A549 treated with AZD9567 at 1 μM for 4 hours (cell line): ENCODE measurements around the gene TYK2. TPM values are rescaled to one million over a fixed set of nuclear protein-coding genes. Genes with fewer than 3 reads are reported as not detected.

Source experiments
- total RNA-seq: library from RNA; stranded (reverse); fragments of 200-300 nt; extraction: Qiagen RNA extraction; gene quantifications from 5 replicates; pipeline ENCODE4 v1.2.3, GENCODE V29; 2022; ENCODE audit not compliant: insufficient read depth

Gene TYK2
- 27.8 to 50.4 TPM (median 45.6 TPM) in 5 replicates for total RNA-seq

GRCh38 chr19:10380313-10381102, at the start of gene TYK2:
Gene TYK2 (minus strand): TSS chr19:10380572. CDS start chr19:10378406, 2,166 bp downstream.

DNA sequence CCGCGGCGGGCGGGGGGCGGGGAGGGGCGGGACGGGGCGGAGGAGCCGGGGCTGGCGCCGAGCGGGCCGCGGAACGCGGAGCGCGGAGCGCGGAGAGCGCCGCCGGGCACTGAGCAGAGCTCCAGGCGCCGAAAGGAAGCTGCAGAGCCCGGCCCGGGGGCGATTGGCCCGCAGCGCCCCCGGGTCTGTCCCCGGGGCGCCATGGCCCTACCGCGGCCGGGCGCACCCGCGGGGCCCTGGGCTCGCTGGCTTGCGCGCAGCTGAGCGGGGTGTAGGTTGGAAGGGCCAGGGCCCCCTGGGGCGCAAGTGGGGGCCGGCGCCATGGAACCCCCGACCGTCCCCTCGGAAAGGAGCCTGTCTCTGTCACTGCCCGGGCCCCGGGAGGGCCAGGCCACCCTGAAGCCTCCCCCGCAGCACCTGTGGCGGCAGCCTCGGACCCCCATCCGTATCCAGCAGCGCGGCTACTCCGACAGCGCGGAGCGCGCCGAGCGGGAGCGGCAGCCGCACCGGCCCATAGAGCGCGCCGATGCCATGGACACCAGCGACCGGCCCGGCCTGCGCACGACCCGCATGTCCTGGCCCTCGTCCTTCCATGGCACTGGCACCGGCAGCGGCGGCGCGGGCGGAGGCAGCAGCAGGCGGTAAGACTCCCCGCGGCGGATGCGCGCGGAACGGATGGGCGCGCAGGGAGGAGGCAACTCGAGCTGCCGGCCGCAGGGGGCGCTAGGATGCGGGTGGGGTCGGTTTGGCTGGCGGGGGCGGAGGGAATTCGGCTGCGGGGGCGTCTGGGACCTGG, 40.3 kb upstream of the TYK2 start, which contains the start of gene PDE4A:
Gene PDE4A (plus strand): TSS at position 95 of the 796 bp plus-strand sequence. CDS start 227 bp downstream, at position 322.

GRCh38 chr19:10403137-10404021, 23.0 kb upstream of the TYK2 start, which contains the start of gene CDC37:
Gene CDC37 (minus strand): TSS chr19:10403542. CDS start chr19:10403479, 63 bp downstream.

DNA sequence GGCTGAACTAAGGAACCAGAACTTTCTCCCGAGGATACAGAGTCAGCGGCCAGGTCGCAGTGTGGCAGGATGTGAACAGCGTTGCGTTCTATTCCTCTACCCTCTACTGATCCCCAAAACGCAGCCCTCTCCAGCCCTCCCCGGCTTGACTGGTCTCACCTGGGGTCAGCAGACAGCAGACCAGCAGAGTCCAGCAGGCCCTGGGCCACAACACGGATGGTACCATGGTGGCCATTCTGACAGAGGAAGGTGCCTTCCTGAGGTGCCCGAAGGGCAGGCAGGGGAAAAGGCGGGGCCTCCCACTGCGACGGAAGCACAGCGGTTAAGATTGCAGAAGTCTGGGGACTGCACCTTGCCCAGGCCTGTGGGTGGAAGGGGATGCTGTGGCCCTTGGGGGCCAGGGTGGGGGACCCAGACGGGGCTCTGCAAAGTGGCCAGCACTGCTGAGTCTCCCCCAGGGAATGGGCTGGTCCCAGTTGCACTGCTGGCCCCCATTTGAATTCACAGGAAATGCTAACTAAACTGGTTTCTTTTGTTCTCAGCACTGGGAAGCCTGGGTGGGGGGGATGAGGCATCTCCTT, 40.9 kb downstream of the TYK2 start, which contains the start of gene ICAM3:
Gene ICAM3 (minus strand): TSS at position 245 of the 581 bp plus-strand sequence. CDS start 10 bp downstream, at position 235.

DNA sequence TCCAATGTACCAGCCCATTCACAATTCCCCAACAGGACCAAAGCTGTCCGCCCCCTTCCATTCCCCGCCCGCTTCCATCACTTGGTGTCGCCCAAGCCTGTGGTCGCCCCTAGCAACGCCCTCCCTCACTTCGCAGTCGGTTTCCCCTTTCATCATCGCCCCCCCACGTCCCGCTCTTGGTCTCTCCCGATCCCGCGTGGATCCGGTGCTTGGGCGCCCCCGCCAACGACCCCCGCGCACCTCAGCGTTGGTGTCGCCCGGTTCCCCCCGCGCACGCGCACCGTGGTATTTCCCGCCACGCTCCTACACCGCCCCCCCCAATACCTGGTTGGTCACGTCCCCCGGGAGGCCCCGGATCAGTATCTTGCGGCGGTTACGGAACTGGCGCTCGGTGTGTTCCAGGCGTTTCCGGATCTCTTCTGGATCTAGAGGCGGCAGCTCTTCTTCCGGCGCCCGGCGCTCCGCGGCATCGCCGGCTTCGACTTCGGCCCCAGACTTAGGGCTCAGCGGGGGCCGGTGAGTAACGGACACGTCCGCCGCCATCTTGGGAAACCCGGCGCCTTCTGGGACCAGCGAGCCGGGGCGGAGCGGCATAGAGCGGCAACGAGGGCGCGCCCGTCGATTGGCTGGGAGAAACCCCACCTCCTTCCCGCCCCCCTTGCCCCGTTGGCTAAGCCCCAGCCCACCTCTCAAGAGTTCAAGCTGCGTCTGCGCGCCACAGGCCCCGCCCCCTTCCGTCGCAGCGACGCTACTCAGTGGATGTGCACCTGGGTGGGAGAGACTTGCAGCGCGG, 47.2 kb downstream of the TYK2 start, which contains the start of gene RAVER1:
Gene RAVER1 (minus strand): TSS at position 565 of the 793 bp plus-strand sequence. CDS start 22 bp downstream, at position 543.

DNA sequence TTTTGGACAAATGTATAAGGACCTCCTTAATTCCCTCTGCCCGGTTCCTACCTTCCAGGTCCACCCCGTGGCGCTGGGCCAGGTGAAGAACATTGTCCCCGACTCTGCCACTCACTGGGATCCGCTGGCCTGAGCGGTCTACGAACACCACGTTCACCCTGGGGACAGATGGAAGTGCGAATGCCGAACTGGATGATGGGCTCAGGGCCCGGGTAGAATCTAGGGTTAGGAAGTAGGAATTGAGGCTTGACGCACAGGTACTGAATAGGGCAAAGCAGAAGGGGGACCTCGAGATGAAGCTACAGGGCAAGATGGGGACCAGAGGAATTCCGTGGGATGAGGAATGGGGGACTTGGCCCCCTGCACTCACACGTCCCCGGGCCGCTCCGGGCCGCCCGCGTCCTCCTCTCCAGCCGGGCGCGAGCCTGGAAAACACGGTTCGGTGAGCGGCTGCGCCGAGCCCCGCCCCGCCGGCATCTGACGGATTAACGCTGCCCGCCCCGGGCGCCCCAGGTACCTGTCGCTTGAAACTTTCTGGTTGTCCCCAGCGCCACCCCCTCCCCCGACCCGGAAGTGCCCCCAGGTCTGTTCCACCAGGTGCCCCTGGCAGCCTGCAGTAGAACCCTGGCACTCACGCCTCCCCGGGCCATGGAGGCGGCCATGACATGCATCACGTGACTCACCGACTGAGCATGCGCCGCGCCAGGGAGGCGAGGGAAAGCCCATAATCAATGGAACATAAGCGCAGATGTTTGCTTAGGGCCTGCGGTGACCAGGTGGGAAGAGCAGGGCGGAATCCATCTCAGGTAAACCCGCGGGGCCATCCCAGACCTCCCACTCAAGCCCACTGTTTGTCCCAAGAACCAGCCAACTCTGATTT, 64.8 kb downstream of the TYK2 start, which contains the start of gene FDX2:
Gene FDX2 (minus strand): TSS at position 681 of the 880 bp plus-strand sequence. CDS start 19 bp downstream, at position 662.

DNA sequence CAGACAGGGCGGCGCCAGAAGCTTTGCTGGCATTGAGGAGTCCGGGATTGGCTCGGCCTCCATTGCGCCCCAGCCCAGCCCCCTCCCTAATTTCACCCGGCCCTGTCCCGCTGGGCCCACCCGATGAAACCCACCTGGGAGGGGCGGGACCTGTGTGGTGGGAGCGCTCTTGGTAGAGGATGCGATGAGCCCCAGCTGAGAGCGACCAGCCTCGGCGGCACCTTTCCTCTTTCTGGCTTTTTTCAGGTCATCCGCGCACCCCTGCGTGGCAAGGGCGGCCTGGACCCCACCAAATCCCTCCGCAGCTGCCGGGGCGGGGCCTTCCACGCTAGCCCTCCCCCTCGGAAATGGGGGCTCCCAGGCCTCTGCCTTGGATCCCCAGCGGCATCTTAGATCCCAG, 70.9 kb downstream of the TYK2 start, which contains the start of gene ZGLP1:
Gene ZGLP1 (minus strand): TSS at position 393 of the 400 bp plus-strand sequence.

Other genes starting within 250 kb of the TYK2 start
- gene DNMT1, start 185.6 kb downstream of the TYK2 start, total RNA-seq: 62.9 to 71.3 TPM (median 69.5 TPM) in 5 replicates
- gene S1PR2, start 149.2 kb downstream of the TYK2 start, total RNA-seq: 0.57 to 1.6 TPM (median 0.65 TPM) in 5 replicates
- gene MRPL4, start 128.4 kb downstream of the TYK2 start, total RNA-seq: 51.0 to 77.2 TPM (median 72.9 TPM) in 5 replicates
- gene ICAM1, start 109.5 kb downstream of the TYK2 start, total RNA-seq: 2.5 to 5.6 TPM (median 4.7 TPM) in 5 replicates
- 0.06 to 0.20 TPM (median 0.09 TPM) in 4 of 5 replicates, not detected in the other for gene ICAM4, start 93.6 kb downstream of the TYK2 start, total RNA-seq
- 0.46 to 1.4 TPM (median 1.1 TPM) in 4 of 5 replicates, not detected in the other for gene ICAM5, start 90.6 kb downstream of the TYK2 start, total RNA-seq
- 2.1 to 3.4 TPM (median 2.3 TPM) in 4 of 5 replicates, not detected in the other for gene ZGLP1, start 70.8 kb downstream of the TYK2 start, total RNA-seq
- 19.6 to 34.8 TPM (median 31.5 TPM) in 5 replicates for gene FDX2, start 64.6 kb downstream of the TYK2 start, total RNA-seq
- gene RAVER1, start 47.0 kb downstream of the TYK2 start, total RNA-seq: 20.7 to 30.9 TPM (median 30.4 TPM) in 5 replicates
- gene ICAM3, start 40.9 kb downstream of the TYK2 start, total RNA-seq: 7.2 to 9.2 TPM (median 9.2 TPM) in 5 replicates
- 140 to 202 TPM (median 189 TPM) in 5 replicates for gene CDC37, start 23.0 kb upstream of the TYK2 start, total RNA-seq
- gene PDE4A, start 40.0 kb upstream of the TYK2 start, total RNA-seq: 2.5 to 4.2 TPM (median 3.8 TPM) in 5 replicates
- gene KEAP1, start 122.8 kb upstream of the TYK2 start, total RNA-seq: 48.2 to 57.6 TPM (median 51.6 TPM) in 5 replicates
- gene S1PR5, start 136.9 kb upstream of the TYK2 start, total RNA-seq: 1.5 to 2.4 TPM (median 1.9 TPM) in 5 replicates
- gene ATG4D, start 163.3 kb upstream of the TYK2 start, total RNA-seq: 21.6 to 27.9 TPM (median 22.2 TPM) in 5 replicates
- gene KRI1, start 185.4 kb upstream of the TYK2 start, total RNA-seq: 17.0 to 19.5 TPM (median 17.9 TPM) in 5 replicates
- 2.0 to 8.7 TPM (median 7.2 TPM) in 5 replicates for gene CDKN2D, start 188.4 kb upstream of the TYK2 start, total RNA-seq
- gene AP1M2, start 206.7 kb upstream of the TYK2 start, total RNA-seq: 12.1 to 49.7 TPM (median 42.2 TPM) in 5 replicates
- gene SLC44A2, start 245.0 kb upstream of the TYK2 start, total RNA-seq: 5.9 to 23.2 TPM (median 7.5 TPM) in 5 replicates